ENCODE measurements around the gene PTPRN2. TPM values are rescaled to one million over a fixed set of nuclear protein-coding genes. Genes with fewer than 3 reads are reported as not detected.
A peak's percentile ranks its signal among the peaks of the same experiment; 100 is the strongest.

The PTPRN2 gene
- total and polyA plus RNA-seq, 2 of the 13 experiments (the other 11 are each of a cell fraction or from before 2014, with no cell fraction given) = 2.5 to 24.2 TPM

DNA sequence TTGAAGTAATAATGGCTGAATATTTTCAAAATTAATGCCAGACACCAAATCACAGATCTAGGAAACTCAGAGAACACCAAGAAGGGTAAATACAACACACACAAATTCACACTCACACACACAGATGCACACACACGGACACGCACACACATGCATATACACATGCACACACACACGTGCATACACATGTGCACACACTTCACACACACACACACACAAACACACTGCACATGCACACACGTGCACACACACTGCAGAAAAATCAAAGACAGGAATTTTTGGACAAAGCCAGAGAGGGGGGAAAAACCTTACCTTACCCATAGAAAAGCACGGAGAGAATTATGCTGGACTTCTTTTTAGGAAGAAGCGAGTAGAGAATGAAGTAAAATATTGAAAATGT lies 547.4 kb downstream of the PTPRN2 start:
- Histone ChIP-seq H3K4me2 (ENCODE audit: low read depth, low read length) (no peak overlapping the region), H3K36me3 (replicated peaks in 1 of 2; ENCODE audit: control insufficient read depth in 1 of 2, insufficient read depth in 2 of 2, low read length in 2 of 2) (no peaks in the 10 kb centered on the region), H4K20me1 (ENCODE audit: insufficient read depth, low read length) (peaks cover 3% of the 10 kb centered on the region; the same call in 1 of the 2 replicates), H3K79me2 (ENCODE audit: insufficient read depth, low read length) (no peaks in the 10 kb centered on the region), H3K4me3 (replicated peaks in 1 of 3; ENCODE audit: insufficient read depth in 1 of 3, low read depth in 2 of 3, low read length in 3 of 3) (no peak overlapping the region), H3K4me1 (ENCODE audit: insufficient read depth, low read length) (no peaks in the 10 kb centered on the region), H3K9ac (ENCODE audit: insufficient read depth, low read depth, low read length) (no peak overlapping the region), H2AFZ (ENCODE audit: low read length) (no peak overlapping the region), H3K9me3 (ENCODE audit: low read length) (peaks cover 16% of the 10 kb centered on the region), H3K27me3 (ENCODE audit: control insufficient read depth in 1 of 2, insufficient read depth in 2 of 2, low read length in 2 of 2) (no peaks in the 10 kb centered on the region), H3K27ac (ENCODE audit: extremely low read length, insufficient read depth, low read length) (no peak overlapping the region)
- intact Hi-C loops (cut with micrococcal nuclease; ENCODE audit: unreplicated experiment) (no loop called here), in situ Hi-C loops (cut with HindIII; ENCODE audit: extremely low pct_ligation_motif_present, low pct_unique_long_range_greater_than_20kb) (no loop called here)
- ChIA-PET POLR2A (no interaction called here), CTCF (ENCODE audit: low intra/inter-chr PET ratio, low total read pairs) (no interaction called here)
- DNase-seq (ENCODE audit: low spot score) (no peak), FAIRE-seq (no peak), ATAC-seq (no peak)
- no TSS peak for BruUV-seq (replicated peaks)
- TF ChIP-seq ZNF720 (CRISPR knock-in tag; IDR thresholded peaks at IDR 0.05) = no peak
- TF ChIP-seq, protein P1, sequence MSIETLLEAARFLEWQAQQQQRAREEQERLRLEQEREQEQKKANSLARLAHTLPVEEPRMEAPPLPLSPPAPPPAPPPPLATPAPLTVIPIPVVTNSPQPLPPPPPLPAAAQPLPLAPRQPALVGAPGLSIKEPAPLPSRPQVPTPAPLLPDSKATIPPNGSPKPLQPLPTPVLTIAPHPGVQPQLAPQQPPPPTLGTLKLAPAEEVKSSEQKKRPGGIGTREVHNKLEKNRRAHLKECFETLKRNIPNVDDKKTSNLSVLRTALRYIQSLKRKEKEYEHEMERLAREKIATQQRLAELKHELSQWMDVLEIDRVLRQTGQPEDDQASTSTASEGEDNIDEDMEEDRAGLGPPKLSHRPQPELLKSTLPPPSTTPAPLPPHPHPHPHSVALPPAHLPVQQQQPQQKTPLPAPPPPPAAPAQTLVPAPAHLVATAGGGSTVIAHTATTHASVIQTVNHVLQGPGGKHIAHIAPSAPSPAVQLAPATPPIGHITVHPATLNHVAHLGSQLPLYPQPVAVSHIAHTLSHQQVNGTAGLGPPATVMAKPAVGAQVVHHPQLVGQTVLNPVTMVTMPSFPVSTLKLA (IDR thresholded peaks at IDR 0.05) = peak; percentile 89
- no peak for TF ChIP-seq ZNF629 (CRISPR knock-in tag; conservative IDR thresholded peaks at IDR 0.05)
- TF ChIP-seq, protein P2, sequence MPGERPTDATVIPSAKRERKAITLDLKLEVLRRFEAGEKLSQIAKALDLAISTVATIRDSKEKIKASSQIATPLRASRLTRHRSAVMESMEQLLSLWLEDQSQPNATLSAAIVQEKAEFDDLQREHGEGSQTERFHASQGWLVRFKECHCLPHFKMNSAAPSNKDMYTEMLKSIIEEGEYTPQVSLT (CRISPR knock-in tag; IDR thresholded peaks at IDR 0.05; ENCODE audit: borderline replicate concordance, low read depth) = no peak
- 77% methylated on average over 6 of the region's 6 CpGs for whole genome bisulfite sequencing (ENCODE audit: low lambda C conversion rate)

DNA sequence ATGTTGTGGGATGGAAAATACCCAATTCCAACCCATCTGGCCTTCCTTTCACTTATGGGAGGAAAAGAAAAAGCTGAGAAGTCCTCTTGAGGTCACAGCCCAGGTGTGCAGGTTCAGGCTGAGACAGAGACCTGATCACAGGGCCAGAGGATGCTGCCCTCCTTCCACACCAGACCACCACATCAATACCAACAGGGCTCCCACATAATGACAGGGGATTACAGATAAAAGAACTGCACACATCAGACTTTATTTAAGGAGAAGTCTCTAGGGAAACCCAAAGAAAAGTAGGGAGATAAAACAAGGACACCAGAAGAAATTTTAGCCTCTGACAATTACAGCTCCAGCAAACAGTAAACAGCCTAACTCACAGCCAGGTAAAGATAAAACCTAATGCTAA lies 548.4 kb downstream of the PTPRN2 start:
- ChIA-PET CTCF (ENCODE audit: low intra/inter-chr PET ratio, low total read pairs) (no interaction called here), POLR2A (no interaction called here)
- Histone ChIP-seq H3K4me1 (ENCODE audit: insufficient read depth, low read length) (no peaks in the 10 kb centered on the region), H3K27ac (ENCODE audit: extremely low read length, insufficient read depth, low read length) (no peak overlapping the region), H3K4me2 (ENCODE audit: low read depth, low read length) (no peak overlapping the region), H2AFZ (ENCODE audit: low read length) (no peak overlapping the region), H3K4me3 (replicated peaks in 1 of 3; ENCODE audit: insufficient read depth in 1 of 3, low read depth in 2 of 3, low read length in 3 of 3) (no peak overlapping the region), H3K36me3 (replicated peaks in 1 of 2; ENCODE audit: control insufficient read depth in 1 of 2, insufficient read depth in 2 of 2, low read length in 2 of 2) (no peaks in the 10 kb centered on the region), H3K9ac (ENCODE audit: insufficient read depth, low read depth, low read length) (no peak overlapping the region), H3K79me2 (ENCODE audit: insufficient read depth, low read length) (no peaks in the 10 kb centered on the region), H3K9me3 (ENCODE audit: low read length) (peaks cover 16% of the 10 kb centered on the region), H3K27me3 (ENCODE audit: control insufficient read depth in 1 of 2, insufficient read depth in 2 of 2, low read length in 2 of 2) (no peaks in the 10 kb centered on the region), H4K20me1 (ENCODE audit: insufficient read depth, low read length) (peaks cover under 1% of the 10 kb centered on the region; the same call in 1 of the 2 replicates)
- in situ Hi-C loops (cut with HindIII; ENCODE audit: extremely low pct_ligation_motif_present, low pct_unique_long_range_greater_than_20kb) = no loop called here
- DNase-seq (ENCODE audit: low spot score) = no peak
- TF ChIP-seq ZNF773 (CRISPR knock-in tag; IDR thresholded peaks at IDR 0.05; ENCODE audit: borderline replicate concordance) (peak; percentile 85; the same call in 1 of the 2 replicates), TOE1 (CRISPR knock-in tag; IDR thresholded peaks at IDR 0.05) (no peak)
- BruUV-seq (replicated peaks) = no TSS peak
- intact Hi-C loops (cut with micrococcal nuclease; ENCODE audit: unreplicated experiment) = no loop called here
- no peak for FAIRE-seq
- ATAC-seq = no peak
